ENCODE data around the gene ATE1. TPM values are rescaled to one million over a fixed set of nuclear protein-coding genes. Genes with fewer than 3 reads are reported as not detected.

The ATE1 gene
- polyA plus RNA-seq, 2 of the 4 experiments (the other 2 are of a cell fraction): 27.2 to 58.8 TPM

DNA sequence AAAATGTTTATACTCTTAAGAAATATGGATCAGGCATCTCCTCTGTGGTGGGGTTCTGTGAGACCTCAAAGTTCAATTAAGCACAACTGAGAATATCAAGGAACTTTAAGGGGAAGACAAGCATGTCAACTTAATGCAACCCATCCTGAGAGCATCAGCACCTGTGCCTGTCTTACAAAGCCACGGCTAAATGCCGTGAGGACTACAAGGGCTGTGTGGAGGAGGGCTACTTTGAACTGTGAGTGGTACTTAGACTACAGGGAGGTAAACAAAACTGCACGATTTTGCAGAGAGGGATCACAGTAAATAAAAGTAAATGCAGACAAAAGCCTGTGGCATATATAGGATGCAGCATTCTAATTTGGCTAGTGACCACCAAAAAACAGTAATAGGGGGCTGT is 139.1 kb downstream of the ATE1 start (continued):
- TF ChIP-seq FOSL2 (IDR thresholded peaks at IDR 0.05) (no peak), FOSL2 (CRISPR knock-in tag; IDR thresholded peaks at IDR 0.05) (no peak), HOXB13 (CRISPR knock-in tag; IDR thresholded peaks at IDR 0.05; ENCODE audit: low read depth) (no peak), ZFP36 (IDR thresholded peaks at IDR 0.05; ENCODE audit: borderline replicate concordance, partially characterized antibody) (no peak), HEYL (CRISPR knock-in tag; IDR thresholded peaks at IDR 0.05) (no peak)

DNA sequence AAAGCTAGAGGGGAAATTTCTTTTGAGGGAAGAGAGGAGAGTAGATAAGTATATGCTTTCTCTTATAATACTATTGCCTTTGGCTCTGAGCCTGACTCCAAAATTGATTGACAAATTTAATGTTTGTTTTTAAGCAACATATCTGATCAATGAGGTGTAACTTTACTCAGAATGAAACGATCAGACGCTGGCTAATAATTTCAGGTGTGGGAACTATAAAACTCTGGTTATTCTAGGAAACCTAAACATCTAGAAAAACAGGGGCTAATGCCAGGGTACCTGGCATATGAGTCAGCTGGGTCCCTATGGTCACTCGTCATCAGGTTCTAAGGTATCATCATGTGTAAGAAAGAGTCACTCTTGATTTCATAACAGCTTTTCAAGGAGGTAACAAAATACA is 139.7 kb downstream of the ATE1 start:
- no peak overlapping the region for H3K27ac ChIP-seq
- no peak for DNase-seq (ENCODE audit: low read depth in 1 of 2, low spot score in 1 of 2)
- 75% methylated on average over 3 of the region's 3 CpGs for WGBS (ENCODE audit: missing lambda C conversion rate)
- no peaks in the 10 kb centered on the region for H3K4me1 ChIP-seq
- H3K4me3 ChIP-seq: no peak overlapping the region
- H3K9me3 ChIP-seq: no peaks in the 10 kb centered on the region
- FAIRE-seq: no peak
- CTCF ChIA-PET: no interaction called here
- POLR2A ChIA-PET: no interaction called here
- no peak overlapping the region for H3K4me2 ChIP-seq
- TF ChIP-seq HOXB5 (CRISPR knock-in tag; IDR thresholded peaks at IDR 0.05) (no peak), RCOR1 (IDR thresholded peaks at IDR 0.05; ENCODE audit: low read depth, low read length) (no peak), SMC3 (IDR thresholded peaks at IDR 0.05) (no peak), HOXA7 (CRISPR knock-in tag; IDR thresholded peaks at IDR 0.05) (no peak), SREBF2 (IDR thresholded peaks at IDR 0.05) (no peak), USF2 (IDR thresholded peaks at IDR 0.05) (no peak), KDM5A (IDR thresholded peaks at IDR 0.05) (no peak), TFCP2L1 (CRISPR knock-in tag; IDR thresholded peaks at IDR 0.05) (no peak), POLR2A (IDR thresholded peaks at IDR 0.05; ENCODE audit: low read length) (no peak), HEYL (CRISPR knock-in tag; IDR thresholded peaks at IDR 0.05) (no peak), RAD21 (conservative IDR thresholded peaks at IDR 0.05 in 1 of 2, IDR thresholded peaks at IDR 0.05 in 1 of 2) (no peak)
- no peak for ATAC-seq

DNA sequence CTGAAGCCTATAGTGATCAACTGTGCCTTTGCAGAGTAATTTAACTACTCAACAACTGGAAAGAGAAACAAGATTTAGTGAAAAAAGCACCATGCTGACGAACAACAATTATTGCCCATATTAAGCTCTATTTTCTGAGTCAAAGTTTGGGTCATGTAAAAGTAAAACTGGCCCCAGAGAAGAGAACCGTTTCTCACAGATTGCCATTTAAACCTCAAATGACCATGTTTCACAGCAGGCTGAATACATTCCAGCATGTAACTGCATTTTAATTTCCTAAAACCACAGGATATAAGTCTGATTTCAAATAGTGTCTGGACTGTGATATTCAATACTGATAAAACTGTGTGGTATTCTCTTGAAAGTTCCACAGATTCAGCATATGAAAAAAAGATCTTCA is 140.7 kb downstream of the ATE1 start:
- ATAC-seq (no peak), FAIRE-seq (no peak), DNase-seq (ENCODE audit: low read depth in 1 of 2, low spot score in 1 of 2) (no peak)
- Histone ChIP-seq H3K4me1 (no peaks in the 10 kb centered on the region), H3K9me3 (no peaks in the 10 kb centered on the region), H3K4me3 (no peak overlapping the region), H3K27ac (no peak overlapping the region), H3K4me2 (no peak overlapping the region)
- TF ChIP-seq HES2 (IDR thresholded peaks at IDR 0.05): no peak
- no peak for TF ChIP-seq MAZ (IDR thresholded peaks at IDR 0.05; ENCODE audit: borderline replicate concordance, low read depth, low read length)
- no peak for TF ChIP-seq HEYL (CRISPR knock-in tag; IDR thresholded peaks at IDR 0.05)
- no peak for TF ChIP-seq HOXB5 (CRISPR knock-in tag; IDR thresholded peaks at IDR 0.05)
- no peak for TF ChIP-seq CTCF (IDR thresholded peaks at IDR 0.05)
- no peak for TF ChIP-seq GATA3 (IDR thresholded peaks at IDR 0.05; ENCODE audit: borderline replicate concordance)
- no peak for TF ChIP-seq FOXS1 (CRISPR knock-in tag; IDR thresholded peaks at IDR 0.05)
- TF ChIP-seq MAFK (IDR thresholded peaks at IDR 0.05; ENCODE audit: partially characterized antibody): no peak
- TF ChIP-seq, protein P1, sequence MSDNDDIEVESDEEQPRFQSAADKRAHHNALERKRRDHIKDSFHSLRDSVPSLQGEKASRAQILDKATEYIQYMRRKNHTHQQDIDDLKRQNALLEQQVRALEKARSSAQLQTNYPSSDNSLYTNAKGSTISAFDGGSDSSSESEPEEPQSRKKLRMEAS (IDR thresholded peaks at IDR 0.05): no peak
- TF ChIP-seq ELK1 (IDR thresholded peaks at IDR 0.05; ENCODE audit: low read depth, low read length): no peak
- TF ChIP-seq NPAS2 (CRISPR knock-in tag; IDR thresholded peaks at IDR 0.05; ENCODE audit: borderline replicate concordance): no peak
- TF ChIP-seq SREBF2 (IDR thresholded peaks at IDR 0.05): no peak
- TF ChIP-seq ZSCAN20 (CRISPR knock-in tag; IDR thresholded peaks at IDR 0.05): no peak
- no peak for TF ChIP-seq USF2 (IDR thresholded peaks at IDR 0.05)
- no peak for TF ChIP-seq NR3C1 (IDR thresholded peaks at IDR 0.05)
- TF ChIP-seq, protein P2, sequence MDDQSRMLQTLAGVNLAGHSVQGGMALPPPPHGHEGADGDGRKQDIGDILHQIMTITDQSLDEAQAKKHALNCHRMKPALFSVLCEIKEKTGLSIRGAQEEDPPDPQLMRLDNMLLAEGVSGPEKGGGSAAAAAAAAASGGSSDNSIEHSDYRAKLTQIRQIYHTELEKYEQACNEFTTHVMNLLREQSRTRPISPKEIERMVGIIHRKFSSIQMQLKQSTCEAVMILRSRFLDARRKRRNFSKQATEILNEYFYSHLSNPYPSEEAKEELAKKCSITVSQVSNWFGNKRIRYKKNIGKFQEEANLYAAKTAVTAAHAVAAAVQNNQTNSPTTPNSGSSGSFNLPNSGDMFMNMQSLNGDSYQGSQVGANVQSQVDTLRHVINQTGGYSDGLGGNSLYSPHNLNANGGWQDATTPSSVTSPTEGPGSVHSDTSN (IDR thresholded peaks at IDR 0.05): no peak
- TF ChIP-seq HMGXB4 (CRISPR knock-in tag; IDR thresholded peaks at IDR 0.05; ENCODE audit: borderline replicate concordance): no peak
- TF ChIP-seq ZNF302 (CRISPR knock-in tag; IDR thresholded peaks at IDR 0.05): no peak
- TF ChIP-seq CEBPB (IDR thresholded peaks at IDR 0.05): no peak
- WGBS (ENCODE audit: missing lambda C conversion rate): 81% methylated on average over 2 of the region's 2 CpGs
- CTCF ChIA-PET: interaction anchor here (1.5 kb wide), 1 partner anchor 38 kb away, joined by 3 read pairs; no protein-coding TSS in a partner anchor
- POLR2A ChIA-PET: no interaction called here

Data from A549 (cell line).